T follicular helper cell (primary cell): Measurements from ENCODE around the gene DLEC1.
"Not testable (repeated sequence)": the region's sequence is repeated elsewhere in the genome, so short reads cannot be mapped to it uniquely, and the experiment has no call there.

ENCODE experiments used
- DNase-seq: peaks from one replicate; pipeline ENCODE4 v3.0.0-alpha.2; 2020; ENCODE audit warnings: low read depth

The DLEC1 gene

GRCh38 chr3:38018296-38019266 is 20.4 kb upstream of the DLEC1 start:
- DNase-seq: no peak

DNA sequence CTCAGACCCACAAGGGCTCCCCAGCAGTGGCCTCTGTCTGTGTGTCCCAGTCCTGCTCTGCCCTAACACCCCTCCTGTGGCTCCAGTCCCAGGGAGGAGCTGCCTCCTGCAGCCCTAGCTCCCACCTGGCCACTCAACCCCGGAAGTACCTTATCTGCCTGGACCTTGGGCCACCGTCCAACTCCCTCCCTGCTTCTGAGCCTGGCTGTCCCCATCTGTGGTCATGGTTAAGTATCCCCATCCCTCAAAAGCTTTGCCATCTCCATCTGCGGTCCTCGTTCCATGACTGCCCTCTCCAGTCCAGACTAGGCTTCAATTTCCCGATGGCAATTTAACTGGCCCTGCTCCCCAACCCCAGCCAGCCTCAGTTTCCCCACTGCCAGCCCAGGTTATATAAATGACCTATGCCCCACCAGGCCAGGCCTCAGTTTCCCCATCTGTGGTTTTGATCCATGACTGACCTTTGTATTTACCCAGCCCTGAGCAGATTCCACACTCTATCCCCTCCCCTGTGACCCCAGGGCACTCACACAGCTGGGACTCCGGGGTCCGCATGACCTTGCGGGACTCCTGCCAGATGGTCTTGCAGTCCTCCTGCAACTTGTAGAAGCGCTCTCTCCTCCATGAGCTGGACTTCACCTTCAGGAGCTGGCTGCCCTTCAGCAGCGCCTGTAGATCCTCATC is 19.2 kb upstream of the DLEC1 start:
- DNase-seq: no peak

DNA sequence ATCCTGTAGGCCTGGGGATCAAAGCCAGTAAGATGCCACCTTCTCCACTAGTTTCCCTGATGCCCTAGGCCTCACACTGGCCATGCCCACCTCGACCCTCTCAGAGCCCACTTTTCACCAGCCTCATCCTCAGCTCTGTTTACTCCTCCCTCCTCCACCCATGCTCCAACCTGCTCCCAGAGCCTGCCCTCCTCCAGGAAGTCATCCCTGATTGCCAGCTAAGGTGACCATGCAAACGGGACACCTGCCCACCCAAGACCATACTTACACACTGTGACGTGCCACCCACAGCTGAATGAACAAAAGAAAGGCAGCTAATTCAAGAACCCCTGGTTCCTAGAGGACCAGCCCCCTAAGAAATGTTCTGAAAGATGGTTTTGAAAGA is 18.7 kb upstream of the DLEC1 start:
- DNase-seq: no peak

- DNase-seq: no peak
Observed at GRCh38 chr3:38021196-38021595, 17.8 kb upstream of the DLEC1 start.

DNA sequence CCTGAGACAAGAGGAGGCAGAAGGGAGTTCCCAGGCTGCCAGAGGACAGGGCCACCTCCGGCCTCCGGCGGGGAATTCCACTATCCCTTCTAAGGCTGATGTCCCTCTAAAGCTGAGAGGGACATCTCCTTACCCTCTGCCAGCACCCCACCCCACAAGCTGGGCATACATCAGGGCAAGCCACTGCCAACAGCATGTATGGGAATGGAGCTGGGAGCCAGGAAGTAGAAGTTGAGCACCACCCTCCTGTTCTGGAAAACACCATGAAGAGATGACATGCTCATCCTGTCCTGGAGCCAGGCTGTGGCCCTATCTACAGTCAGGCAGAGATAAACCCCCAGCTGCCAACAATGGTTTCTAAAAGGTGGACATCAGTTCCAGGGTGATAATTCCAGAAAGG is 16.7 kb upstream of the DLEC1 start:
- DNase-seq: no peak

GRCh38 chr3:38022896-38023709 is 15.9 kb upstream of the DLEC1 start:
- no peak for DNase-seq

- DNase-seq: no peak
Observed at GRCh38 chr3:38026856-38027255, 12.2 kb upstream of the DLEC1 start.

DNA sequence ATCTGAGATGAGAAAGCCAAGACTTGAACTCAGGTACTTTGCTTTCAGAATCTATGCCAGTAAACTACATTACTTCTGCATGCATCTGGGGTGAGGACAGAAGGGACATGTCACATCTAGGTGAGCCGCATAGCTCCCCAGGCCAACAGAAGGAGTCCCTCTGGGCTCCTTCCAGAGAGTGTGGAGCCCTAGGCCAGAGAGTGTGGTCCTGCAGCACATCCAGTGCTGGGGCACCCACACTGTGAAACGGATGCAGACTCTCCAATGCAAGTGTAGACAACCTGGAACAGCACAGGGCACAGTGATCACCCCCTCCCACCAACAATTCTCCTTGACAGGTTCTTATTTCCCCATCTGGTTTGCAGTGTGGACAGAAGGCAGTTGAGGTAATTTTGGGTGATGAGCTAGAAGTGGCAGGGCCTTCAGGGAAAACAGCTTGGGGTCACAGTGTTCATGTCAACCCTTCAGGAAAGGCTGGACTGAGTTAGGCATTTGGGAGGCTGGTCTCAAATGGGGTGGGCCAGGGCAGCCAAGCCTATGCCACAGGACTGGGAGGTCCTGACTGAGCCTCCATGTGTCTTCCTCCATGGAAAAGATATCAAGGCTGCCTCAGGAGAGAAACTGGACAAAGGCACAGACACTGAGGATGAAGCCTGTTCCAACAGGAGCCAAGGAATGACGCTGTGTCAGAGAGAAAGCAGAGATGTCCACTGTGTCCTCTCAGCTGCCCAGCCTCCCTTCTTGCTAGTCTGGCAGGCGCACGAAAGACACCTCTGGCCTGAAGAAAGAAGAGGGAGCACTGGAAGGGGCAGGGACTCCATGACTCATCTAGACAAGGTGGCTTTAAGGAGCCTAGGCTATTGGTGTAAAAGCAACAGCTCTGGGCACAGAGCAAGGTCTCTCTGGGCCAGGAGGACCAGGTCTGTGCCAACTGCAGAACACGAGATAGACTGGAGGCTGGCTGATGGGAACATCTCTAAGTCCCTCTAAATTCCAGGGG is 11.2 kb upstream of the DLEC1 start:
- DNase-seq: no peak

DNA sequence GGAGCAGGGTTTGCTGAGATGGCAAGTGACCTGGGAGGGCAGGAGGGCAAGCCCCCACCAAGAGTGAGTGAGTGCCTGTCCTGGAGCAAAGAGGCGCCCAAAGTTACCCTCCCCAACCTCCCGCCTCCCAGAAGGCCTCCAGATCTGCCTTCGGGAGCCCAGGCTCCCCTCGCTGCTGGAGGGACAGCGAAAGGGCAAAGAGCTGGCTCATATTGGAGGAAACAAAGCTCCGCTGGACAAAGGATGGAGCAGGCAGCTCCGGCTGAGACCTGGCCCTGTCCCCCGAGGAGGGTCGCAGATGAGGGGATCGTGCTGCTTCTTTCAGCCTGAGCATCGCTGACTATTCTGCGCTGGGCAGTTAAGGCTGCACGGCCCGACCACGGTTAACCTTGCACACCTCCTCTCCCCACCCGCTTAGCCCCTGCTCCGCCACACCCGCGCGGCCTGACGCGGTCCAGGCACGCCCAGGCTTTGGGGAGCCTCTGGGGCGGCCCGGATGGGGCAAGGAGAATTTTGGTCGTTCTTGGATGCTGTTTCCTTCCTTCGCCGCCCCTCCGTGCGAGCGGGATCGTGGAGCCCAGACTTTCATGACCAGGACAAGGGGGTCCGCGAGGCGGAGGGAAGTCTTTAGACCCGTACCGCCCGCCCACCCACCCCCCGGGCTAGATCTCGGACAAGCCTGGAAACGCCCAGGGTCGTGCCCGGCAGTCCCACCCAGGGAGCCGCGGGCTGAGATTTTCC is 10.2 kb upstream of the DLEC1 start:
- no peak for DNase-seq

GRCh38 chr3:38029400-38030125 is 9.4 kb upstream of the DLEC1 start, which contains the start of gene PLCD1:
TSS of gene PLCD1 (minus strand) at chr3:38029642. CDS start at chr3:38029539, 103 bp downstream.
- peak; percentile 28 for DNase-seq

DNA sequence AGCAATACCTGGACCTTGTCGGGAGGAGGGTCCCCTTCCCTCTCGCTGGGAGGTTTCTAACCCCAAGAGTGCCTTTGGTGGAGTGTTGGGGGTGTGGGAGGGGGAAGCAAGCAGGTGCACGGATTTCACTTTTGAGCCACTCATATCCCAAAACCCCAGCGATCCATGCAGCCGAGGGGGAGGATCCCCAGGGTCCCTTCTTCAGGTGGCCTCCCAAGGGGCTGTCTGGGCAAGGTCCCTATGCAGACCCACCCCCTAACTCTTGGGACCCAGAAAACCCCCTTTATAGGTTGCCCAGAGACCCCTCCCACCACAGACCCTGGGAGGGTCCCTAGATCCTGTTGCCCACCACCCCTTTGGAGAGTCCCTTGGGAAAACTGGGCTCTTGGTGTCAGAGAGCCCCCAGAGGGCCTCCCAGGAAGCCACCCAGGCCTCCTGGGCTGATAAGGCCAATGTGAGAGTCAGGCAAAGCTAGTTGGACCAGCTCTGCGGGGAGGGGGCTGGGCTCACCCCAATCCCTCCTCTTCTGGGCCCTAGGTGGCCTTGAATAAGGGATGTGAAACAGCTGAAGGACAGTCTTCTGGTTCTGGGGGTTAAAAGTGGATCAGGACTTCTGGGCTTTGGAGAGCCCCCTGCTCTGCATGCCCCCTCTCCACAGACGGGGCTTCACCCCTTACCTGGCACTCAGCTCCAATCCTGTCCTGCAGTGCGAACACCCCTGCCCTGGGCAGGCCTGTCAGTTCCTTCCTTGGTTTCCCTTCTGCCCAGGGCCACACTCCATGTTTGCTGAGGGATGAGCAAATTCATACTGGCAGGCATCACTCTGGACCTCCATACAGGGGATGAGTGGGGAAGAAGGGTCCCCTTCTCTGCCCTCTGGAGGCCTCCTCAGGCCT is 8.6 kb upstream of the DLEC1 start:
- DNase-seq: no peak

DNA sequence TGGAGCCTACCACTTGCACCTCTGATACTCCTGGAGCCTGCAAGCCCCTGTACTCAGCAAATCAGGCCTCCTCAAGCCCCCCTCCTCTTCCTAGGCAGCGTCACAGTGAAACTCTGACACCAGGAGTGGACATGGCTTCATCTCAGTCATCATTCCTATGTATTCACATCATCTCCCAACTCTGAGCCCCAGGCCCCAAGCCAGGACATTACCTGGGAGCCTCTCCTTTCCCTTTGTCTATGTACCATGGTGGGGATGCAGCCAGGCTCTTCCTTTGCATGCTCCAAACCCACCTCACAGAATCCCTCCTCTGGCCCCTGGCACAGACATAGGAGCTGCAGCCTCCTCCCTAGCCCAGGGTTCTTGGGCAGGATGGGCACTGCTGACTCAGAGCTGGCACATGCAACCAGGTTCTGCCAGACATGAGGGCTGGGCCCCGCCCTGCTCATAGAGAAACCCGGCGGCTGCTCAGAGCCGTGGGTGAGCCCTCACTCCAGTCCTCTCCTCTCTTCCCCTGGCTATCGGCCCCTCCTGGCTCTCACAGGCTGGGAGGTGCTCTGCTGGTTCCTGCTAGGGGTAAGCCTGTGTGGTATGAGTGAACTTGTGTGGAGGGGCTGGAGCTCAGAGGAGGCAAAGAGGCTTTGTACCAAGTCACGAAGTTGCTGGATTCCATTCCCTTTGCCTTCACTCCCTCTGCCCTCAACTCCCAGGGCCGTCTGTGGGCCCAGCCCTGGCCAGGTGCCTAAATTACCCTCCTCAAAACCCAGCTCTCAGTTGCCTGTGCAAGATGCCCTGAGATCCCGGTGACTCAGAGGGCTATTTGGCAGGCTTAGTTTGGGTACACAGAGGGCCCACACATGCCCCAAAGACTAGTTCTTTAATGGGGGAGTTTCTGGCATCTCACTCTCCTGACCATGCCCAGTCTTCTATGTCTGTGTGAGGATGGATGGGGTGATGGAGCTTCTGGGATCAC is 7.7 kb upstream of the DLEC1 start:
- DNase-seq: no peak

GRCh38 chr3:38032328-38032865 is 6.6 kb upstream of the DLEC1 start:
- no peak for DNase-seq

DNA sequence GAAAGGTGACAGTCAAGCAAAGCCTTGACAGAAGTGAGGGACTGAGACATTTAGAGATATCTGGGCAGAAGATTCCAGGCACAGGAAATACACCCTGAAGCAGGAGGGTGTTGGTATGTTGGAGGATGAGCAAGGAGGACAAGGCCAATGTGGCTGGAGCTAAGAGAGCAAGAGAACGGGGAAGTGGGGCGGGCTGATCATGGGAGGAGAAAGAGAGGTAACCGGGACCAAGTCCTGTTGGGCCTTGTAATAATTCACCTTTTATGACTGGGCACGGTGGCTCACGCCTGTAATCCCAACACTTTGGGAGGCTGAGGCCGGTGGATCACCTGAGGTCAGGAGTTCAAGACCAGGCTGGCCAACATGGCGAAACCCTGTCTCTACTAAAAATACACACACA is 5.4 kb upstream of the DLEC1 start:
- not testable (repeated sequence) for DNase-seq

- DNase-seq: not testable (repeated sequence)
Observed at GRCh38 chr3:38034335-38034734, 4.7 kb upstream of the DLEC1 start.

DNA sequence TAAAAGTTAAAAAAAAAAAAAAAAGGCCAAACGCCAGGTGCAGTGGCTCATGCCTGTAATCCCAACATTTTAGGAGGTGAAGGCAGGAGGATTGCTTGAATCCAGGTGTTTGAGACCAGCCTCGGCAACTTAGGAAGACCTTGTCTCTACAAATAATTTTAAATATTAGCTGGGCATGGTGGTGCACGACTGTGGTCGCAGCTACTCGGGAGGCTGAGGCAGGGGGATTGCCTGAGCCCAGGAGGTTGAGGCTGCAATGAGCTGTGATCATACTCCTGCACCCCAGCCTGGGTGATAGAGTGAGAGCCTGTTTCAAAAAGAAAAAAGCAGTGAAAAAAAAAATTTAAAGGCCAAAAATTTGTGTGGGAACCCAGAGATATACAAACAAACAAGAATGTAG is 2.7 kb upstream of the DLEC1 start:
- DNase-seq: no peak

DNA sequence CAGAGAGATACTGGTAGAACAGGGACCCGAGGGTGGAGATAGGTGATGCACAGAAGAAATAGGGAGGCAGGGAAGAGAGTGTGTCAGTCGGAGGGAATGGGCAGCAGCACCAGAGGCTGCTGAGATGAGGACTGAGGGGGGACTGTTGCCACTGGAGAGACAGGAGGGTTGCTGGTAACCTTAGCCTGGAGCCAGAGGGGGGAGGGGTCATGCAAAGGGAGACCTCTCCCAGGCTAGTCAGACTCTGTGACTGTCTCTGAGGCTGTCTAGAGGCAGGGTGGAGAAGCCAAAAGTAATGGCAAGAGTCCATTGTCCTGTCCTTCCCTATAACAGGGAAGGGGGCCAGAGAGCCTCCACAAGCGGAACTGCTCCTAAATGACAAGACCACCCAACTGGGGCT is 2.1 kb upstream of the DLEC1 start:
- DNase-seq: no peak
